ENCODE measurements around the gene GPX4.

The GPX4 gene, protein sequence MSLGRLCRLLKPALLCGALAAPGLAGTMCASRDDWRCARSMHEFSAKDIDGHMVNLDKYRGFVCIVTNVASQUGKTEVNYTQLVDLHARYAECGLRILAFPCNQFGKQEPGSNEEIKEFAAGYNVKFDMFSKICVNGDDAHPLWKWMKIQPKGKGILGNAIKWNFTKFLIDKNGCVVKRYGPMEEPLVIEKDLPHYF

DNA sequence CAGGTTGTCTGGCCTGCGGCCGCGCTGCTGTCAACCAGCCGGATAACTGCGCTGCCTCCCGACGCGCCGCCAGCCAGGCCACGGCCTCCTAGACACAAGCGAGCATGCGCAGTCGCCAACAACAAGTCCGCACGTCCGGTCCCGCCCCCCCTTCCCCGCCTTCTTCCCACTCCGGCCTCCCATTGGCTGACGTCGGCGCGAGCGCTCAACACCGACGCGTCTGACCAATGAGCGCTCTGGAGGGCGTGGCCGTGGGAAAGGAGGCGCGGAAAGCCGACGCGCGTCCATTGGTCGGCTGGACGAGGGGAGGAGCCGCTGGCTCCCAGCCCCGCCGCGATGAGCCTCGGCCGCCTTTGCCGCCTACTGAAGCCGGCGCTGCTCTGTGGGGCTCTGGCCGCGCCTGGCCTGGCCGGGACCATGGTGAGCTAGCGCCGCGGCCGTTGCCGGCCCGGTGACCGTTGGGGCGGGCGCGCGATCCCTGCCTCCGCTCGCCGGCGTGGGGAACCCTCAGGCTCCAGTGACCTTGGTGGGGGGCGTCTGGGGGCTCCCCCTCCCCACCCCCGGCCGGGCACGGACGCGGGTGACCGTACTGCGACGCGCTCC, at the start of gene GPX4:
Gene GPX4 (plus strand): TSS at position 287 of the 603 bp plus-strand sequence. CDS start 50 bp downstream, at position 337.
- peak; percentile 100 for DNase-seq

DNA sequence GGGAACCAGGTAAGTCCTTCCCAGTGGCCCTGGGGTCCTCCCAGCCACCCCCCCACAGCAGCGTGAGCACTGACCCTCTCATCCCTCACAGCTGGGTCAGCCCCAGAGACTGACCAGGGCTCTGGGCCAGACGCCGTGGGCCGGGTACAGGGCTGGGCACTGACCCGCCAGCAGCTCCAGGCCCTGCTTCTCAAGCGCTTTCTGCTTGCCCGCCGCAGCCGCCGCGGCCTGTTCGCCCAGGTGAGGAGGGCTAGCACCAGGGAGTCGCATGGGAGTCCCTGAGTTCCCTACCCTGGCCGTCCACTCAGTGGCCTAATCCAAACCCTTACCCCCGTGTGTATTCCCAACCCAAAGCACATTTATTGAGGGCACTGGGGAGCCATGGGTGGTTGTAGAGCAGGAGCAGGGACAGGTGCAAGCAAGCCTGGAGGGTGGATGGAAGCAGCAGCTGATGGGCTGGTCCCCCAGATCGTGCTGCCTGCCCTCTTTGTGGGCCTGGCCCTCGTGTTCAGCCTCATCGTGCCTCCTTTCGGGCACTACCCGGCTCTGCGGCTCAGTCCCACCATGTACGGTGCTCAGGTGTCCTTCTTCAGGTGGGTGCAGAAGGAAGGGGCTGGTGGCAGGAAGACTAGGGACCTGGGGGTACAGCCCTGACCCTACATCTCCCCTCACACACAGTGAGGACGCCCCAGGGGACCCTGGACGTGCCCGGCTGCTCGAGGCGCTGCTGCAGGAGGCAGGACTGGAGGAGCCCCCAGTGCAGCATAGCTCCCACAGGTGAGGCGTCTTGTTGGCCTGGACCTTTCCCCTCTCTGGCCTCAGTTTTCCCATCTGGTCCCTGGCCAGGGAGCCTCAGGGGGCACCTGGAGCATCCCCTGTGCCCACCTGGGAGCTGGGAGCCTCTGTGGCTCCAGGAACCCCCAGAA, 49.4 kb upstream of the GPX4 start:
- DNase-seq: no peak

DNA sequence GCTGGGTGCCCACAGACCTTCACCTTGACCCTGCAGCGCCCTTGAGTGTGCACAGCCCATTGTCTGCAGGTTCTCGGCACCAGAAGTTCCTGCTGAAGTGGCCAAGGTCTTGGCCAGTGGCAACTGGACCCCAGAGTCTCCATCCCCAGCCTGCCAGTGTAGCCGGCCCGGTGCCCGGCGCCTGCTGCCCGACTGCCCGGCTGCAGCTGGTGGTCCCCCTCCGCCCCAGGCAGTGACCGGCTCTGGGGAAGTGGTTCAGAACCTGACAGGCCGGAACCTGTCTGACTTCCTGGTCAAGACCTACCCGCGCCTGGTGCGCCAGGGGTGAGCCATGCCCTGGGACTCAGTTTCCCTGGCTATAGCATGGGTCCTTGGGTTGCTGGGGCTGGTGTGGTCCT, 48.8 kb upstream of the GPX4 start:
- DNase-seq: no peak

DNA sequence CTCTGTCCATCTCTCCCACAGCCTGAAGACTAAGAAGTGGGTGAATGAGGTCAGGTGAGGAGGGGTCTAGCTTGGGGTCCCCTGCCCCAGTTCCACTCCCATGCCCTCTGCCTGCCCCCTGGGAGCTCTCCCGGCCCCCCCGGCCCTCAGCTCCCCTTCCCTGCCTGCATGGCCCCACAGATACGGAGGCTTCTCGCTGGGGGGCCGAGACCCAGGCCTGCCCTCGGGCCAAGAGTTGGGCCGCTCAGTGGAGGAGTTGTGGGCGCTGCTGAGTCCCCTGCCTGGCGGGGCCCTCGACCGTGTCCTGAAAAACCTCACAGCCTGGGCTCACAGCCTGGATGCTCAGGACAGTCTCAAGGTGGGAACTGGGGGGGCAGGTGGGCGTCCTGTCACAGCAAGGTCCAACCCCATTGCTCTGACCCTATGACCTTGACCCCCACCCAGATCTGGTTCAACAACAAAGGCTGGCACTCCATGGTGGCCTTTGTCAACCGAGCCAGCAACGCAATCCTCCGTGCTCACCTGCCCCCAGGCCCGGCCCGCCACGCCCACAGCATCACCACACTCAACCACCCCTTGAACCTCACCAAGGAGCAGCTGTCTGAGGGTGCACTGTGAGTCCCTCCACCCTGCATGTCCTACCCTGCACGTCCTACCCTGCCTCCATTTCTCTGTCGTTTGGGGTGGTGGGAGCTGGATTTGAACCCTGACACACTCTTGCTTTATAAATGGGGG, 47.7 kb upstream of the GPX4 start:
- DNase-seq: no peak

DNA sequence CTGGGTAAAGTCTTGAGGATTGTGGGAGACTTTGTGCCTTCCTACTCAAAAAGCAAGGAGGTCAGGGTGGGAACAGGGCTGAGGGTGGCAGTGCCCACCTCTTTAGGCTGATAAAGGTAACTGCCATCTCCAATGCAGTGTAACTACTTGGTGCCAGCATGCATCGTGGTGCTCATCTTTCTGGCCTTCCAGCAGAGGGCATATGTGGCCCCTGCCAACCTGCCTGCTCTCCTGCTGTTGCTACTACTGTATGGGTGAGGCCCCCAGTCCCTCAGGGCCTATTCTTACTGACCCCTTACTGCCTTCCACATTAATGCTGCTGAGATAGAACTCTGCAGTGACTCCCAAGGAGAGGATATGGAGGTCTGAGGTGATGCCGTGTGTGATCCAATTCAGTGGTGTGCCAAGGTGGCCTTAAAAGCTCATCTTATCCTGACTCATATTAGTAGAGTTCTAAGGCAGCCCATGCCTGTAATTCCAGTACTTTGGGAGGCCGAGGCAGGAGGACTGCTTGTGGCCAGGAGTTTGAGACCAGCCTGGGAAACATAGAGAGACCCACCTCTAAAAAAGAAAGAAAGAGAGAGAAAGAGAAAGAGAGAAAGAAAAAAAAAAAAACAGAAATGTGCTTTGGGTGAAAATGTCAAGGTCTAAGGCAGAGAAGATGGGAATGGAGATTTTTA, 46.5 kb upstream of the GPX4 start:
- peak; percentile 77 for DNase-seq

DNA sequence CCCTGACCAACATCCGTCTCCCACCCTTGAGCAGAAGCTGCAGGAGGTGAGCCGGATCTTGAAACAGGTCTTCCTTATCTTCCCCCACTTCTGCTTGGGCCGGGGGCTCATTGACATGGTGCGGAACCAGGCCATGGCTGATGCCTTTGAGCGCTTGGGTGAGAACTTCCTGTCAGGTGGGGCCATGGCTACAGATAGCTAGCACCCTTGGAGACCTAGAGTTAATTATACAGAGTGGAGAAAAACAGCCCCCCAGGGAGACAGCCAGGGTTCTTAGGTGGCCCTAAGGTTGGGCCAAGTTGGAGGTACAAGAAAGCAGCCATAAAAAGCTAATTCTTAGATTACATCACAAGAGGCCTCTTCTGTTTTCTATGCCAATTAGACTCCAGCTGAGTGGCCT, 45.7 kb upstream of the GPX4 start:
- no peak for DNase-seq

DNA sequence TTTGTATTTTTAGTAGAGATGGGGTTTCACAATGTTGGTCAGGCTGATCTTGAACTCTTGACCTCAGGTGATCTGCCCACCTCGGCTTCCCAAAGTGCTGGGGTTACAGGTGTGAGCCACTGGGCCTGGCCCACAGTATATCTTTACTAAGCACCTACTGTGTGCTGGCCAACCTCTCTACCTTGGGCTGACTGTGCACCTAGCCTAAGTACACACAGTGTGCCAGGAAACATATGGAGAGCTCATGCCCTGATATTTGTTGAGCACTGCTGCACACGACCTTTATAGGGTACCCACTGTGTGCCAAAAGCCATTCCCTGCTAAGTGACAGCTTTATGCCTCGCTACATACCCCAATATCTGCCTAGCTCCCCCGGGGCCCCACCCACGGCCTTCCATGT, 43.1 kb upstream of the GPX4 start:
- no peak for DNase-seq

DNA sequence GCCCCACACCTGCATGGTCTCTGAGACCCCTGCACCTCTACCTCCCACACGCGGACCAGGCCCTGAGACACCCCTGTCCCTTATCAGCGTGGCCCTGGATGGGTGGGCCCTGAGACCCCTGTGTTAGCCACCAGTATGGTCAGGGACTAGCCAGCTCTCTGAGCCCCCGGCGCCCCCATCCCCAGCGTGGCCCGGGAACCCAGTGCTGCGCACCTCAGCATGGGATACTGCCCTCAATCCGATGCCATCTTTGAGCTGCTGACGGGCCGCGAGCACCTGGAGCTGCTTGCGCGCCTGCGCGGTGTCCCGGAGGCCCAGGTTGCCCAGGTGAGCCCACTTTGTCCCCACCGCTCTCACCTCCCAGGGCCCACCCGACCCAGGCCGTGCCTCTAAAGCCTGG, 41.8 kb upstream of the GPX4 start:
- DNase-seq: no peak

DNA sequence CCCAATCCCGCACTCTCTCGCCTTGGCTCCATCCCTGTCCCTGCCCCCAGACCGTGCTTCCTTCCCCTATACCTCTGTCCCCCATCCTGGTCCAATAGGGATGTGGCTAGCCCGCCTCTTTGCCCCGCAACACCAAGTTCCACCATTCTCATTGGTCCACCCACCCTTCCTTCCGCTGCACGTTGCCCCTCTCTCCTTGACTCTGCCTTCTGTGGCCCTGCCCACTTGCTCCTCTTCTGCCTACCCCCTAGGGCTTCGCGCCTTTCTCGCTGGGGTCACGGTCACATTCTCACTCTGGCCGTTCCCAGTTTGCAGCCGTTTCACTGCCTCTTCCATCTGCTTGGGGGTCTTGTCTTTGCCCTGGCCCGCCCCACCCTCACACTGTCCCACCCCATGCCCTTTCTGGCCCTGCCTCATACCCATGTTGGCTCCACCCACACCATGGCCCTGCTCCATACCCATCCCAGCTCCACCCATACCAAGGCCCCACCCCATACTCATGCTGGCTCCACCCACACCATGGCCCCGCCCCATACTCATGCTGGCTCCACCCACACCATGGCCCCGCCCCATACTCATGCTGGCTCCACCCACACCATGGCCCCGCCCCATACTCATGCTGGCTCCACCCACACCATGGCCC, 41.3 kb upstream of the GPX4 start:
- DNase-seq: peak; percentile 62

DNA sequence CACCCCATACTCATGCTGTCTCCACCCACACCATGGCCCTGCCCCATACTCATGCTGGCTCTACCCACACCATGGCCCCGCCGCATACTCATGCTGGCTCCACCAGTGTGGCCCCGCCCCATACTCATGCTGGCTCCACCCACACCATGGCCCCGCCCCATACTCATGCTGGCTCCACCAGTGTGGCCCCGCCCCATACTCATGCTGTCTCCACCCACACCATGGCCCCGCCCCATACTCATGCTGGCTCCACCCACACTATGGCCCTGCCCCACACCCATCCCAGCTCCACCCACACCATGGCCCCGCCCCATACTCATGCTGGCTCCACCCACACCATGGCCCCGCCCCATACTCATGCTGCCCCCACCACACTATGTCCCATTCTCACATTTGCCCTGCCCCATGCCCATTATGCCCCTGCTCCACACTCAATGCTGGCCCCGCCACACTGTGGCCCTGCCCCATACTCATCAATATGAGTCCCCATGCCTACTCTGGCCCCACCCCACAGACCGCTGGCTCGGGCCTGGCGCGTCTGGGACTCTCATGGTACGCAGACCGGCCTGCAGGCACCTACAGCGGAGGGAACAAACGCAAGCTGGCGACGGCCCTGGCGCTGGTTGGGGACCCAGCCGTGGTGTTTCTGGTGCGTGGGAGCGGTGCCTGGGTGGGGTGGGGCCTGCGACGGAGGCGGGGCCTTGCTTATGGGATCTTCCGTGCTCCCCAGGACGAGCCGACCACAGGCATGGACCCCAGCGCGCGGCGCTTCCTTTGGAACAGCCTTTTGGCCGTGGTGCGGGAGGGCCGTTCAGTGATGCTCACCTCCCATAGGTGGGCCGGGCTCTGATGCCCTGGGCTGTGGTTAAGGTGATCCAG, 40.5 kb upstream of the GPX4 start:
- peak; percentile 71 for DNase-seq

DNA sequence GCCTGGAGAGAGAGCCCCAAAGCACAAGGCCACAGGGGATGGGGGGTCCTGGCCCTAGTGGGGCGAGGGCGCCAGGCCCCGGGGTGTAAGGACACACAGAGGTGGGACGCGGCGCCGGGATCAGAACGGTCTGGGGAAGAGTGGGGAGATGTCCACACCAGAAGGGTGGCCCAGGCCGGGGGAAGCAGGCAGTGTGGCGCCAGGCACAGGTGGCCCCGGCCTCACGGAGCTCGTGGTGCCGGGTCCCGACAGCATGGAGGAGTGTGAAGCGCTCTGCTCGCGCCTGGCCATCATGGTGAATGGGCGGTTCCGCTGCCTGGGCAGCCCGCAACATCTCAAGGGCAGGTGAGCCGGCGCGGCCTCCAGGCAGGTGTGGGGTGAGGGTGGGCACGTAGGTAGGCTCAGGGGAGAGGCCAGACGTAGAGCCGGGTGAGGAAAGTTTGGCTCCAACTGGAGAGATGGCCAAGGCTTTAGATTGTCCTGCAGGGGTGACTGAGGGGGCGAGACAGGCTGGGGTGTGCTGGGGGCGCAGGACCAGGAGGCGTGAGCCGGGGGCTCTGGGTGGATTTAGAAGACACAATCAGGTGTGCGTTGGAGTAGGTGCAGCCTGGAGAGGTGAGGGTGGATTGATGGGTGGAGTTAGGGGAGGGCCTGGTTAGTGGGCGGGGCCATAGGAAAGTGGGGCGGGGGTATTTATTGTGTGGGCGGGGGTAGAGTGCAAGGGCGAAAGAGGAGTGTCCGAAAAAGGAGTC, 39.7 kb upstream of the GPX4 start:
- no peak for DNase-seq

DNA sequence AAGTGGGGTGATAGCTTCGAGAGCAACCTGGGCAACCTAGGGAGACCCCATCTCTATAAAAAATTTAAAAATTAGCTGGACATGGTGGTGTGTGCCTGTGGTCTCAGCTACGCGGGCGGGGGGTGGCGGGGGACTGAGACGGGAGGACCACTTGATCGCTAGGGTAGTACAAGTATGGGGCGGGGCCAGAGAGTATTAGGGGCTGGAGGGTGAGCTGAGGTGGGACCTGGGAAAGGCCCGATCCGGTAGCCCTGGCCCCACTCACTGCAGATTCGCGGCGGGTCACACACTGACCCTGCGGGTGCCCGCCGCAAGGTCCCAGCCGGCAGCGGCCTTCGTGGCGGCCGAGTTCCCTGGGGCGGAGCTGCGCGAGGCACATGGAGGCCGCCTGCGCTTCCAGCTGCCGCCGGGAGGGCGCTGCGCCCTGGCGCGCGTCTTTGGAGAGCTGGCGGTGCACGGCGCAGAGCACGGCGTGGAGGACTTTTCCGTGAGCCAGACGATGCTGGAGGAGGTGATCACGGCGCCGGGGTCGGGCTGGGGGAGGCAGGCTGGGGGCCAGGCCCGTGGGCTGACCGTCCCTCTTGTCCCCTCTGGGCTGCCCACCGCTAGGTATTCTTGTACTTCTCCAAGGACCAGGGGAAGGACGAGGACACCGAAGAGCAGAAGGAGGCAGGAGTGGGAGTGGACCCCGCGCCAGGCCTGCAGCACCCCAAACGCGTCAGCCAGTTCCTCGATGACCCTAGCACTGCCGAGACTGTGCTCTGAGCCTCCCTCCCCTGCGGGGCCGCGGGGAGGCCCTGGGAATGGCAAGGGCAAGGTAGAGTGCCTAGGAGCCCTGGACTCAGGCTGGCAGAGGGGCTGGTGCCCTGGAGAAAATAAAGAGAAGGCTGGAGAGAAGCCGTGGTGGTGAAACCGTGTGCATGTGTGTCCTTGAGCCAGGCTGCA, 38.9 kb upstream of the GPX4 start:
- DNase-seq: peak; percentile 89

DNA sequence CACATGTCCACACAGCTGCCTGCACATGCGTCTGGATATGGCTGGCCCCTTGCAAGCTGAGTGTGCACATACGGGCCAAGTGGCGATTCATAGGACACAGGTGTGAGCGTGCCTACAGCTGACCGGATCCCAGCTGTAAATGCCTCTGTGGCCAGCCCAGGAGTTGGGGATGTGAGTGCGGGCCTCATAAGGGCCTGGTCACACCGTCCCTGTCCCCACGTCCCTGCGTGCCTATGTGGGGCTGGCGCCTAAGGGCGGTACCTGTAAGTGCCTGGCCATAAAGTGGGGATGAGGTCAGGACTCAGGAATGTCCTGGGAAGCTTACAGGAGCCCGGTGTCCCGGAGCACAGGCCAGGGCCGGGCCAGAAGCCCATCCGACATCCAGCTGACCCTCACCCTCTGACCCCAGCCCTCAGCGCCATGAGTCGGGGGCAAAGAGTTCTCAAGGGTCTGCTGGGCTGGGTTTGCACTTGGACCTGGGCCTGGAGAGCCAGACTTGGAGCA, 38.1 kb upstream of the GPX4 start:
- DNase-seq: no peak

DNA sequence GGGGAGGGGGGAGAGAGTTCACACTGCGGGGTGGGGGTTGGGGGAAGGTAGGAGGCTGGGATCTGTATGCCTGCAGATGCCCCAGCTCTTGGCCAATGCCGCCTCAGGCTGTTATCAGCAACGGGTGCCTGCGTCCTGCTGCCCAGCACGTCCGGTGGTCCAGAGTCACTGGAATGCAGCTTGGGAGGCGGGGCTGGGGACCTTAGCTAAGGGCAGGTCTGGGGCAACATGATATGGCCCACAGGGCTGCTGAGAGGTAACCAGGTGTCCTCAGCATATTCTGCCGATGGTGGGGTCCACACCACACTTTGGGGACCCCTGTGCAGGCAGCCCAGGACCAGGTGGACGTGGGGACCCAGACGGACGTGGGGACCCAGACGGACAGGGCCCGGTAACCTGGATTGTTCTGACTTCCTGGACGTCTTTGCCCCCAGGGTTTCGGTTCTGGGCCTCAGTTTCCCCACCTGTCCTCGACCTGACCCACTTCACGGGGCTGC, 37.5 kb upstream of the GPX4 start:
- DNase-seq: peak; percentile 76

DNA sequence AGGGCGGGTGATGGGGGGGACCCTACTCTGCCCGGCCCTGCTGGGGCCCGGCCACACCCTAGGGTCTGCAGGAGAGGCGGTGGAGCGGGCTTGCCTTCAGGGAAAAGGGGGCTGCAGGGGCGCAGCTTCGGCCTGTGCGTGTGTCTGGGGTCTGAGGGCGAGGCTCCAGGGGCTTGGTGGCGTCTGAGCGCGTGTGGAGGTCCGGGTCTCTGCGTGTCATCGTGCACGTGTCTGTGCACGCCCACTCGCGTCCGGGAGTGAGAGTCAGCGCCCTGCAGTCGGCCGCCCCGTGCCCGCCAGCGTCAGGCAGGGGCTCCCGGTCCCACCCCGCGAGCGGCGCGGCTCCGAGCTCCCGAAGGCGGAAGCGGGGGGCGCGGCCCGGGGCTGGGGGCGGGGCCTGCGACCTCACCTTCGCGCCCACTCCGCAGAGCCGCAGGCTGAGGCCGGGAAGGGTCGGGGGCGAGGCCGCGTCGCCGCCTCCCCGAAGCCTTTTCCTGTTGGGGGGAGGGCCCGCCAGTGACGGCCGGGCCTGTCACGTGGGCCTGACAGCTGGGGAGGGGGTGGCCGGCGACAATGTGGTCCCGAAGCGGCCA, 37.0 kb upstream of the GPX4 start, which contains the start of gene ARHGAP45:
Gene ARHGAP45 (plus strand): TSS at position 420 of the 593 bp plus-strand sequence. CDS start 239 bp downstream, outside the sequence.
- peak; percentile 87 for DNase-seq

DNA sequence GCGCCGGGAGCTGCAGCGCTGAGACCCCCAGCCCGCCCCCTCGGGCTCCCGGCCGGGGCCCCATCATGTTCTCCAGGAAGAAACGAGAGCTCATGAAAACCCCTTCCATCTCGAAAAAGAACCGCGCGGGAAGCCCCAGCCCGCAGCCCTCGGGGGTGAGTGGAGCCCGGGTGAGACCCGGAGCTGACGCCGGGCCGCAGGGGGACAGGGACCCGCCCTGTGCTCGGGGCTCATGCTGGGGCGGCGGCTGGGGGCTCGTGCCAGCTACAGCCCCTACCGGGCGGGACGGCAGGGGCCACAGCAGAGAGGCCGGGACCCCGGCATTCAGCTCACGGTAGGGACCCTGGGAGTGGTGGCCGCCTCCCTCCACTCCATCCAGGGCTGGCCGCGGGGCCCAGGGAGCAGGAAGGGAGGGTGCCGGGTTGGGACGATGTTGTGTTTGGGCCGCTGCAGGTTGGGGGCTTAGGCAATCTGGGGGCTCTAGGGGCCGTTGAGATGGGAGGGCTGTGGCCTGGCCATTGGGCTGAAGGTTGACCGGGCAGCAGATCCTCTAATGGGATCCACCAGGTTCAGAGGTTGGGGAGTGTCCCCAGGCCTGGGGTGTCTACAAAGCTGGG, 36.3 kb upstream of the GPX4 start:
- peak; percentile 65 for DNase-seq
